Inferior parietal cortex (tissue), 1 donor: Measurements from ENCODE around the gene CCL23.
"Not testable (repeated sequence)": the region's sequence is repeated elsewhere in the genome, so short reads cannot be mapped to it uniquely, and the experiment has no call there.

ENCODE experiments used
- DNase-seq: peaks from one replicate; pipeline ENCODE4 v3.0.0-alpha.2; 2016; ENCODE audit errors: extremely low spot score

The CCL23 gene

GRCh38 chr17:36004594-36005108 lies 13.1 kb downstream of the CCL23 start:
- DNase-seq = no peak

- DNase-seq = no peak
These were observed 15.1 kb downstream of the CCL23 start for GRCh38 chr17:36002631-36003030.

- DNase-seq = no peak
These were observed 15.7 kb downstream of the CCL23 start for GRCh38 chr17:36001862-36002603.

GRCh38 chr17:36001110-36001771 lies 16.5 kb downstream of the CCL23 start, which contains the start of gene CCL15:
TSS of gene CCL15 (minus strand) at chr17:36001553. CDS start at chr17:36001492, 61 bp downstream.
- DNase-seq = no peak

- no peak for DNase-seq
These were observed 17.1 kb downstream of the CCL23 start for GRCh38 chr17:36000732-36001109.

- DNase-seq = no peak
These were observed 19.0 kb downstream of the CCL23 start for GRCh38 chr17:35998756-35999155.

- no peak for DNase-seq
These were observed 19.7 kb downstream of the CCL23 start for GRCh38 chr17:35998018-35998545.

- DNase-seq = not testable (repeated sequence)
These were observed 22.4 kb downstream of the CCL23 start for GRCh38 chr17:35995346-35995745.

- no peak for DNase-seq
These were observed 26.7 kb downstream of the CCL23 start for GRCh38 chr17:35991075-35991474.

GRCh38 chr17:35988164-35988563 lies 29.6 kb downstream of the CCL23 start:
- no peak for DNase-seq

- no peak for DNase-seq
These were observed 31.1 kb downstream of the CCL23 start, which contains the start of gene CCL14 for GRCh38 chr17:35986643-35987042. TSS of gene CCL14 (minus strand) at chr17:35986729. CDS start at chr17:35986649, 80 bp downstream.

GRCh38 chr17:35984140-35984539 lies 33.6 kb downstream of the CCL23 start:
- DNase-seq = no peak

GRCh38 chr17:35982409-35983191 lies 35.2 kb downstream of the CCL23 start:
- DNase-seq = no peak

- no peak for DNase-seq
These were observed 35.9 kb downstream of the CCL23 start for GRCh38 chr17:35981908-35982330.

GRCh38 chr17:35981246-35981645 lies 36.5 kb downstream of the CCL23 start, which contains the start of gene CCL16:
TSS of gene CCL16 (minus strand) at chr17:35981497. CDS start at chr17:35981420, 77 bp downstream.
- no peak for DNase-seq

- DNase-seq = no peak
These were observed 39.4 kb downstream of the CCL23 start for GRCh38 chr17:35978346-35978745.

- no peak for DNase-seq
These were observed 40.3 kb downstream of the CCL23 start for GRCh38 chr17:35977509-35977908.

GRCh38 chr17:35973333-35974260 lies 44.2 kb downstream of the CCL23 start:
- no peak for DNase-seq

GRCh38 chr17:35972945-35973332 lies 44.8 kb downstream of the CCL23 start:
- DNase-seq = no peak

GRCh38 chr17:35972535-35972934 lies 45.2 kb downstream of the CCL23 start:
- no peak for DNase-seq

- DNase-seq = no peak
These were observed 45.7 kb downstream of the CCL23 start for GRCh38 chr17:35972066-35972465.
